Stomach (tissue), 9 donors: ENCODE measurements around the gene PHOSPHO1. TPM values are rescaled to one million over a fixed set of nuclear protein-coding genes. Genes with fewer than 3 reads are reported as not detected.
A peak's percentile ranks its signal among the peaks of the same experiment; 100 is the strongest.

Experiments
- DNase-seq, 2 donors: peaks; one replicate each; pipeline versions ENCODE4 v3.0.0 to v3.0.0-alpha.2; 2013 to 2019
- H3K27ac ChIP-seq, 5 donors: fragments of 200-600 bp in 4 of 5; sonication (generic) in 4 of 5; one replicate each; pipeline ENCODE4 v1.5.1; 2013 to 2019; ENCODE audit warnings: mild to moderate bottlenecking in 1 of 5, moderate library complexity in 1 of 5
- H3K27me3 ChIP-seq, 3 donors: fragments of 200-600 bp; sonication (generic); one replicate each; pipeline ENCODE4 v1.5.1; 2017 to 2019; ENCODE audit warnings: mixed run types in 1 of 3
- H3K36me3 ChIP-seq, 4 donors: fragments of 200-600 bp; sonication (generic); 1 replicate in 3 of 4; 2 replicates in 1 of 4; pipeline ENCODE4 v1.5.1; 2016 to 2019
- H3K4me1 ChIP-seq, 4 donors: fragments of 200-600 bp; sonication (generic); one replicate each; pipeline ENCODE4 v1.5.1; 2016 to 2019
- H3K4me3 ChIP-seq, 4 donors: fragments of 200-600 bp; sonication (generic) in 3 of 4; one replicate each; pipeline ENCODE4 v1.5.1; 2016 to 2019; ENCODE audit warnings: mild to moderate bottlenecking in 1 of 4
- H3K9me3 ChIP-seq, 4 donors: fragments of 200-600 bp; sonication (generic); one replicate each; pipeline ENCODE4 v1.5.1; 2016 to 2019
- CTCF ChIP-seq, 7 experiments: fragments of 450-650 bp in 4 of 7; fragments of 200-600 bp in 3 of 7; sonication (generic) in 3 of 7; IDR thresholded peaks; one replicate each; pipeline ENCODE4 v1.5.1; 2016 to 2019; ENCODE audit warnings: antibody characterized with exemption in 7 of 7, control low read depth in 2 of 7, mild to moderate bottlenecking in 1 of 7
- EP300 ChIP-seq: sonication (generic); formaldehyde crosslinking; IDR thresholded peaks from one replicate; pipeline ENCODE4 v1.6.1; 2017; ENCODE audit warnings: antibody characterized with exemption
- POLR2A ChIP-seq, 4 donors: fragments of 450-650 bp; IDR thresholded peaks; one replicate each; pipeline ENCODE4 v1.6.1; 2016; ENCODE audit warnings: antibody characterized with exemption in 4 of 4, control low read depth in 2 of 4, mild to moderate bottlenecking in 1 of 4, moderate library complexity in 1 of 4
- POLR2AphosphoS5 ChIP-seq, 3 donors: sonication (generic); formaldehyde crosslinking; IDR thresholded peaks; one replicate each; pipeline ENCODE4 v1.6.1; 2016; ENCODE audit warnings: antibody characterized with exemption in 3 of 3
- WGBS, 5 donors: extraction: QIAGEN DNeasy Blood & Tissue Kit in 3 of 5; methylation state at CpG; one replicate each; pipeline versions ENCODE4 v1.1.5 to v1.1.7; 2013 to 2018; 5-methylcytosine and 5-hydroxymethylcytosine counted together
- intact Hi-C: fragments of 100-400 bp; cut with DNase I; formaldehyde crosslinking; loops from one replicate; pipeline ENCODE4 v1.15.1; 2023; ENCODE audit warnings: low total_unique reads
- polyA plus RNA-seq, 3 donors: library from polyadenylated mRNA; stranded (reverse); fragments of 200-250 nt; gene quantifications; one replicate each; pipeline ENCODE4 v1.2.3, GENCODE V29; 2013
- total RNA-seq, 5 donors: library from RNA; depleted of rRNA; stranded (reverse); fragments of >200 nt; gene quantifications; one replicate each; pipeline versions ENCODE4 v1.1.0 to v1.2.3, GENCODE V29; 2014 to 2016
- donor health status: healthy with polysubstance abuse.
- donor health status: Bipolar disorder and iron deficiency.
- donor health status: healthy.

PHOSPHO1 gene
- total and polyA plus RNA-seq, 8 donors = 0.35 to 7.7 (median 1.7) TPM; not detected in 5

- Histone ChIP-seq H3K4me1 (peaks cover 0 to 21% (median 17%) of the 10 kb centered on the region in 4 donors), H3K36me3 (no peaks in the 10 kb centered on the region), H3K27me3 (no peaks in the 10 kb centered on the region), H3K4me3 (peak overlapping the region; percentile 77 to 85 (median 80)), H3K9me3 (no peaks in the 10 kb centered on the region), H3K27ac (peak overlapping the region; percentile 12 to 98 (median 97))
- TF ChIP-seq CTCF (IDR thresholded peaks at IDR 0.05) = no peak
- no peak for TF ChIP-seq POLR2A (IDR thresholded peaks at IDR 0.05)
- TF ChIP-seq POLR2AphosphoS5 (IDR thresholded peaks at IDR 0.05) = no peak
- TF ChIP-seq EP300 = no peak
- 7 to 15% (median 9%) methylated on average over 21 of the region's 21 CpGs for WGBS, 5 donors
- peak; percentile 43 to 82 for DNase-seq
- intact Hi-C loops = no loop called here
These were observed 36.9 kb downstream of the PHOSPHO1 start for GRCh38 chr17:49193513-49194296.

GRCh38 chr17:49191917-49192741, 38.5 kb downstream of the PHOSPHO1 start:
- Histone ChIP-seq H3K4me3 (peak overlapping the region; percentile 77 to 85 (median 80)), H3K4me1 (peaks cover 0 to 21% (median 17%) of the 10 kb centered on the region in 4 donors), H3K27ac (peak overlapping the region; percentile 89 to 98 (median 97)), H3K9me3 (no peaks in the 10 kb centered on the region), H3K36me3 (no peaks in the 10 kb centered on the region), H3K27me3 (no peaks in the 10 kb centered on the region)
- intact Hi-C loops = no loop called here
- no peak for TF ChIP-seq EP300
- TF ChIP-seq POLR2A (IDR thresholded peaks at IDR 0.05) = no peak
- TF ChIP-seq POLR2AphosphoS5 (IDR thresholded peaks at IDR 0.05) = peak; percentile 40 to 59 (median 58)
- no peak for TF ChIP-seq CTCF (IDR thresholded peaks at IDR 0.05)
- 0 to 1% (median 1%) methylated on average over 28 to 53 of the region's 53 CpGs for WGBS, 5 donors
- peak; percentile 94 to 96 for DNase-seq

- no peak for DNase-seq
- peak overlapping the region; percentile 77 to 85 (median 80) for H3K4me3 ChIP-seq
- intact Hi-C loops = no loop called here
These were observed 39.1 kb downstream of the PHOSPHO1 start for GRCh38 chr17:49191409-49191916.

More at GRCh38 chr17:49191409-49191916, 39.1 kb downstream of the PHOSPHO1 start:
- H3K36me3 ChIP-seq = no peaks in the 10 kb centered on the region
- no peak for TF ChIP-seq CTCF (IDR thresholded peaks at IDR 0.05)
- peak in 1 of 3 donors; percentile 4 for TF ChIP-seq POLR2AphosphoS5 (IDR thresholded peaks at IDR 0.05)
- TF ChIP-seq POLR2A (IDR thresholded peaks at IDR 0.05) = no peak
- TF ChIP-seq EP300 = no peak
- H3K4me1 ChIP-seq = peaks cover 0 to 21% (median 17%) of the 10 kb centered on the region in 4 donors
- H3K27me3 ChIP-seq = no peaks in the 10 kb centered on the region
- H3K27ac ChIP-seq = peak overlapping the region; percentile 89 to 98 (median 97)
- H3K9me3 ChIP-seq = no peaks in the 10 kb centered on the region
- WGBS, 5 donors = 4 to 6% (median 5%) methylated on average over 8 of the region's 8 CpGs
